OCI-LY7 (cell line): ENCODE data around the gene WWOX.

ENCODE experiments used
- CTCF ChIP-seq: fragments of 200-600 bp; sonication (generic); conservative IDR thresholded peaks from 2 replicates; pipeline ENCODE4 v1.5.1; 2014; ENCODE audit warnings: mild to moderate bottlenecking, antibody characterized with exemption, low read length, moderate library complexity, mixed read lengths
- EZH2phosphoT487 ChIP-seq: fragments of 200-600 bp; sonication (generic); IDR thresholded peaks from 2 replicates; pipeline ENCODE4 v1.6.1; 2018; ENCODE audit warnings: low read depth, borderline replicate concordance, mild to moderate bottlenecking, mixed run types, antibody characterized with exemption, low read length, moderate library complexity, mixed read lengths

GRCh38 chr16:78641433-78641832 lies 542.0 kb downstream of the WWOX start:
- TF ChIP-seq EZH2phosphoT487: no peak
- no peak for TF ChIP-seq CTCF
